CD4-positive, alpha-beta T cell (primary cell): Measurements from ENCODE around the gene RFX8. TPM values are rescaled to one million over a fixed set of nuclear protein-coding genes. Genes with fewer than 3 reads are reported as not detected.

Source experiments
- ATAC-seq: fragments of 200-7000 bp; cut with Tn5 transposase; one replicate; pipeline ENCODE4 v1.10.0; 2022; ENCODE audit warnings: mild to moderate bottlenecking; ENCODE audit not compliant: poor library complexity
- CTCF ChIA-PET: fragments of 350-600 bp; sonication (Branson Sonifier 250); formaldehyde crosslinking; loops from one replicate; lab custom pipeline; 2021; ENCODE audit warnings: antibody characterized with exemption, inconsistent platforms; lab: Charles Lee
- POLR2A ChIA-PET: fragments of 350-600 bp; sonication (Branson Sonifier 250); formaldehyde crosslinking; loops from one replicate; lab custom pipeline; 2021; ENCODE audit warnings: antibody characterized with exemption, inconsistent platforms; lab: Charles Lee
- DNase-seq, 14 experiments: peaks; one replicate each; pipeline ENCODE4 v3.0.0-alpha.2; 2013 to 2020; ENCODE audit warnings: mixed read lengths in 2 of 14
- H3K27ac ChIP-seq, 2 donors: one replicate each; pipeline versions ENCODE4 v1.5.1 to v1.7.0; 2013; ENCODE audit warnings: low read length in 2 of 2, low read depth in 1 of 2, mild to moderate bottlenecking in 1 of 2
- H3K27me3 ChIP-seq, 2 experiments: 1 replicate in 1 of 2; 2 replicates in 1 of 2; pipeline versions ENCODE4 v1.6.1 to v1.7.0; 2013; ENCODE audit warnings: low read length in 2 of 2, control low read depth in 1 of 2, mild to moderate bottlenecking in 1 of 2, moderate library complexity in 1 of 2; ENCODE audit not compliant: insufficient read depth in 2 of 2, control insufficient read depth in 1 of 2
- H3K36me3 ChIP-seq: one replicate; pipeline ENCODE4 v1.6.1; 2013; ENCODE audit warnings: low read length, control low read depth; ENCODE audit not compliant: insufficient read depth
- H3K4me1 ChIP-seq: one replicate; pipeline ENCODE4 v1.6.1; 2013; ENCODE audit warnings: low read length, control low read depth; ENCODE audit not compliant: insufficient read depth
- H3K4me3 ChIP-seq: one replicate; pipeline ENCODE4 v1.5.1; 2013; ENCODE audit warnings: mild to moderate bottlenecking, low read length, moderate library complexity
- H3K9me3 ChIP-seq, 2 experiments: 1 replicate in 1 of 2; 2 replicates in 1 of 2; pipeline versions ENCODE4 v1.6.1 to v1.7.0; 2013; ENCODE audit warnings: low read length in 2 of 2, mild to moderate bottlenecking in 2 of 2, control low read depth in 1 of 2, moderate library complexity in 1 of 2; ENCODE audit not compliant: control insufficient read depth in 1 of 2, insufficient read depth in 1 of 2
- H3K27ac Mint-ChIP-seq: one replicate; pipeline ENCODE4 v1.8.0; 2020; ENCODE audit warnings: mixed read lengths
- H3K27me3 Mint-ChIP-seq: one replicate; pipeline ENCODE4 v1.8.0; 2021; ENCODE audit warnings: mixed read lengths
- H3K36me3 Mint-ChIP-seq: one replicate; pipeline ENCODE4 v1.8.0; 2021; ENCODE audit warnings: low read depth, mixed read lengths
- H3K4me1 Mint-ChIP-seq: one replicate; pipeline ENCODE4 v1.8.0; 2021; ENCODE audit warnings: low read depth, mixed read lengths
- H3K4me3 Mint-ChIP-seq: one replicate; pipeline ENCODE4 v1.8.0; 2020; ENCODE audit warnings: mild to moderate bottlenecking, mixed read lengths
- H3K9me3 Mint-ChIP-seq: one replicate; pipeline ENCODE4 v1.8.0; 2020; ENCODE audit warnings: mixed read lengths
- intact Hi-C, 2 experiments: fragments of 100-400 bp; cut with DNase I in 1 of 2; cut with micrococcal nuclease in 1 of 2; formaldehyde crosslinking; loops; one replicate each; pipeline versions ENCODE4 v1.15.1 to v1.9.0; 2023 to 2025; cut with DNase I, micrococcal nuclease
- polyA plus RNA-seq, 2 donors: library from polyadenylated mRNA; unstranded; fragments of 120-200 nt; gene quantifications; one replicate each; pipeline ENCODE4 v1.2.1, GENCODE V29; 2013
- total RNA-seq, 174 experiments: library from RNA in 2 of 174; stranded (reverse) in 2 of 174; gene quantifications; one replicate each; pipeline ENCODE4 v1.2.3 and lab custom pipeline; 2021 to 2026
- TF ChIP-seq, protein P1 (sequence below): fragments of 200-600 bp; IDR thresholded peaks from one replicate; pipeline ENCODE4 v1.8.0; 2022; ENCODE audit warnings: antibody characterized with exemption, mild to moderate bottlenecking

Gene RFX8
- total RNA-seq = 1 to 10 TPM in 1 of 2 experiments, under 1 TPM in 1; 0.67 to 1.1 TPM
- 0.71 TPM for polyA plus RNA-seq (2013, experiment 1 of 2)
- 0.53 TPM for polyA plus RNA-seq (2013, experiment 2 of 2)
- total RNA-seq (lab: John Stamatoyannopoulos, UW) = 0 to 1.4 (median 0.34) reads per million in 172 experiments

DNA sequence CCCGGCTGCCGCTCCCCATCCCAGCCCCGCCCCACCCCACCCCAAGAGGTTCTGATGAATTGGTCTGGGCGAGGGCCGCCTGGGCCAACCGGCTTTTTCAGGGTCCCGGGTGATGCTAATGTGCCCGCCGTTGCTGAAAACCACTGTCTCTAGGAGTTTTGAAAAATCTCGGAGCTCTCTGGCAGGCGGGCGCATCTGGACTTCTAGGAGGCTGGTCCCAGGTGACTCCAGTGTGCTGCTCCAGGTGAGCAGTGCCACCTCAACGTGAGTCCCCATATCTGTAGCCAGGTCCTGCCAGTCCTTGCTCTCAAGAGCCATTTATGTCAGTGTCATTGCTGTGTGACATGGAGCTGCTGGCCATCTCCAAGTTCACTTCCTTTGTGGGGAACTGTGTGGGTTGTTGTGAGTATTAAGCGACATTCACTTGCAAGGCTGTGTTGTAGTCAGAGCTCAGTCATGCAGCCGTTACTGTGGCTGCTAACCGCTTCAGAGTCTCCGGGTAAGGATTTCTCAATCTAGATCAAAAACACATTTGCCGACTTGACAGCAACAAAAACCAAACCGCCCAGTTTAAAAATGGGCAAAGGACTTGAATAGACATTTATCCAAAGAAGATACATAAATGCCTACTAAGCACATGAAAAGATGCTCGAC is at the start of gene RFX8:
Gene RFX8, minus strand, starts transcription at position 382 of the 654 bp plus-strand sequence. CDS start 8,264 bp downstream, outside the sequence.
- H3K36me3 Mint-ChIP-seq = no peaks in the 10 kb centered on the region
- Histone ChIP-seq H3K27ac (no peak within 1 kb of the TSS), H3K36me3 (no peaks in the 10 kb centered on the region), H3K27me3 (no peaks in the 10 kb centered on the region), H3K4me3 (peak within 1 kb of the TSS; percentile 58), H3K9me3 (no peaks in the 10 kb centered on the region), H3K4me1 (peaks cover 20% of the 10 kb centered on the region)
- TF ChIP-seq, protein P1, sequence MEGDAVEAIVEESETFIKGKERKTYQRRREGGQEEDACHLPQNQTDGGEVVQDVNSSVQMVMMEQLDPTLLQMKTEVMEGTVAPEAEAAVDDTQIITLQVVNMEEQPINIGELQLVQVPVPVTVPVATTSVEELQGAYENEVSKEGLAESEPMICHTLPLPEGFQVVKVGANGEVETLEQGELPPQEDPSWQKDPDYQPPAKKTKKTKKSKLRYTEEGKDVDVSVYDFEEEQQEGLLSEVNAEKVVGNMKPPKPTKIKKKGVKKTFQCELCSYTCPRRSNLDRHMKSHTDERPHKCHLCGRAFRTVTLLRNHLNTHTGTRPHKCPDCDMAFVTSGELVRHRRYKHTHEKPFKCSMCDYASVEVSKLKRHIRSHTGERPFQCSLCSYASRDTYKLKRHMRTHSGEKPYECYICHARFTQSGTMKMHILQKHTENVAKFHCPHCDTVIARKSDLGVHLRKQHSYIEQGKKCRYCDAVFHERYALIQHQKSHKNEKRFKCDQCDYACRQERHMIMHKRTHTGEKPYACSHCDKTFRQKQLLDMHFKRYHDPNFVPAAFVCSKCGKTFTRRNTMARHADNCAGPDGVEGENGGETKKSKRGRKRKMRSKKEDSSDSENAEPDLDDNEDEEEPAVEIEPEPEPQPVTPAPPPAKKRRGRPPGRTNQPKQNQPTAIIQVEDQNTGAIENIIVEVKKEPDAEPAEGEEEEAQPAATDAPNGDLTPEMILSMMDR = no peak
- ATAC-seq = peak; percentile 87
- peak within 1 kb of the TSS; percentile 88 for H3K4me3 Mint-ChIP-seq
- H3K27ac Mint-ChIP-seq = peak within 1 kb of the TSS; percentile 73
- POLR2A ChIA-PET = interaction anchor here (0.5 to 1.7 kb wide), 16 partner anchors 9 to 881 kb away, joined by 3 to 9 read pairs (median 4); partner anchors contain the start of genes IL18R1 and MAP4K4
- CTCF ChIA-PET = interaction anchor here (0.6 to 0.9 kb wide), 2 partner anchors 56 to 356 kb away, joined by 3 read pairs; no protein-coding TSS in a partner anchor
- H3K27me3 Mint-ChIP-seq = no peaks in the 10 kb centered on the region
- no peaks in the 10 kb centered on the region for H3K9me3 Mint-ChIP-seq
- peak; percentile 17 to 75 (median 36) for DNase-seq
- intact Hi-C loops = loop anchor here in 1 of 2 experiments (10.0 kb wide), 1 partner anchor 250 kb away; no protein-coding TSS in a partner anchor
- H3K4me1 Mint-ChIP-seq = peaks cover 13% of the 10 kb centered on the region

DNA sequence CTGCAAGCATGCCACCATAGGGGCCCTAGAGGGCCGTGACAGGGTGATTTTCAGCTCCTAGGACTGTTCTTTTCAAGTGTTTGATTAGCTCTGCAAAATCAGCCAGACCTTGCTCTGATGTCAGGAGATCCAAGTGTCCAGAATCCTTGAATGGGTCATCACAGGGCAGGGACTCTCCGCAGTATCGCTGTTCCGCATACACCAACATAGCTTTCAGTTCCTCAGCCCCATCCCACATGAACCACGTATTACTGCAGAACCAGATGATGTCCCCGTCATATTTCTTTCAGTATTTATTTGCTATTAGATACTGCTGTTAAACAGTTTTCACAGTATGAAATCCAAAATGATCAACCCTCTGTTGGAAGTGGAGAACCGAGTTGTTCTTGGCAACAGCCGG is 46.6 kb upstream of the RFX8 start:
- Histone ChIP-seq H3K27me3 (no peaks in the 10 kb centered on the region), H3K27ac (no peak overlapping the region), H3K9me3 (peaks cover 0 to 4% of the 10 kb centered on the region in 2 experiments), H3K4me1 (peaks cover 12% of the 10 kb centered on the region), H3K36me3 (no peaks in the 10 kb centered on the region), H3K4me3 (no peak overlapping the region)
- ATAC-seq = no peak
- no peak overlapping the region for H3K27ac Mint-ChIP-seq
- no peaks in the 10 kb centered on the region for H3K9me3 Mint-ChIP-seq
- TF ChIP-seq, protein P1 = no peak
- no peak overlapping the region for H3K4me3 Mint-ChIP-seq
- H3K36me3 Mint-ChIP-seq = no peaks in the 10 kb centered on the region
- DNase-seq = peak in 2 of 14 experiments; percentile 53 to 56
- H3K27me3 Mint-ChIP-seq = no peaks in the 10 kb centered on the region
- POLR2A ChIA-PET = no interaction called here
- CTCF ChIA-PET = no interaction called here
- H3K4me1 Mint-ChIP-seq = peaks cover 24% of the 10 kb centered on the region
- intact Hi-C loops = no loop called here

DNA sequence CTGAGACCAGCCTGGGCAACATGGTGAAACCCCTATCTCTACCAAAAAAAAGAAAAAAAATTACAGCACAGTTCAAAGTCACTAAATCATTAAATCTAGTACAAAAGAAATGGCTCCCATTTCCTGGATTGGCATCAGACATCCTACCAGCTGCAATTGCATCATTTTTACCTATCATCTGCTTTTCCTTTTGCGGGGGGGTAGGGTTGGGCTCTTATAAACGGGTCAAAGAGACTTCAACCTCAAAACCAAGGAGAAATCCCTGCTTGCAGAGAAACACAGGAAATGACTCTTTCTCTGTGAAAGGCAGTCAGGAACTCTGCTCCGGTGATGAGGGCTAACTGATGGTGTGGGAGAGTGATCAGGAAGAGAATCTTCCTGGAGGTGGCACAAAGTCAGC is 45.3 kb upstream of the RFX8 start:
- CTCF ChIA-PET = no interaction called here

More for the DNA sequence above, 45.3 kb upstream of the RFX8 start:
- TF ChIP-seq, protein P1 = no peak
- H3K4me1 ChIP-seq = peaks cover 14% of the 10 kb centered on the region
- Mint-ChIP-seq H3K4me1 (peaks cover 32% of the 10 kb centered on the region), H3K36me3 (no peaks in the 10 kb centered on the region), H3K4me3 (no peak overlapping the region), H3K9me3 (no peaks in the 10 kb centered on the region), H3K27ac (no peak overlapping the region), H3K27me3 (no peaks in the 10 kb centered on the region)
- ATAC-seq (no peak), DNase-seq (no peak)
- H3K36me3 ChIP-seq = no peaks in the 10 kb centered on the region
- POLR2A ChIA-PET = no interaction called here
- H3K27ac ChIP-seq = no peak overlapping the region
- intact Hi-C loops = no loop called here
- H3K4me3 ChIP-seq = no peak overlapping the region
- peaks cover 0 to 4% of the 10 kb centered on the region in 2 experiments for H3K9me3 ChIP-seq
- no peaks in the 10 kb centered on the region for H3K27me3 ChIP-seq
